Karpas-422 (cell line): Measurements from ENCODE around the gene PPIG. TPM values are rescaled to one million over a fixed set of nuclear protein-coding genes. Genes with fewer than 3 reads are reported as not detected.

ENCODE experiments used
- DNase-seq: peaks from one replicate; pipeline ENCODE4 v3.0.0-alpha.2; 2015
- H2AFZ ChIP-seq: fragments of 200-600 bp; sonication (generic); 2 replicates; pipeline ENCODE4 v1.6.1; 2014; ENCODE audit warnings: antibody characterized with exemption, low read length, mixed read lengths
- H3K27ac ChIP-seq: fragments of 200-600 bp; sonication (generic); 2 replicates; pipeline ENCODE4 v1.5.1; 2014; ENCODE audit warnings: mild to moderate bottlenecking, low read length, moderate library complexity
- H3K27me3 ChIP-seq: fragments of 200-600 bp; sonication (generic); 2 replicates; pipeline ENCODE4 v1.6.1; 2014; ENCODE audit warnings: low read length, mixed read lengths
- H3K36me3 ChIP-seq: fragments of 200-600 bp; sonication (generic); 2 replicates; pipeline ENCODE4 v1.6.1; 2014; ENCODE audit warnings: low read length, mixed read lengths; ENCODE audit not compliant: insufficient read depth
- H3K4me1 ChIP-seq: fragments of 200-600 bp; sonication (generic); 2 replicates; pipeline ENCODE4 v1.6.1; 2014; ENCODE audit warnings: mild to moderate bottlenecking, low read length, mixed read lengths
- H3K4me2 ChIP-seq: fragments of 200-600 bp; sonication (generic); 2 replicates; pipeline ENCODE4 v1.6.1; 2014; ENCODE audit warnings: low read length, low read depth, mild to moderate bottlenecking; ENCODE audit not compliant: poor library complexity, severe bottlenecking
- H3K4me3 ChIP-seq: fragments of 200-600 bp; sonication (generic); 2 replicates; pipeline ENCODE4 v1.5.1; 2014; ENCODE audit warnings: mild to moderate bottlenecking, antibody characterized with exemption, low read length, mixed read lengths
- H3K79me2 ChIP-seq: fragments of 200-600 bp; sonication (generic); 2 replicates; pipeline ENCODE4 v1.6.1; 2014; ENCODE audit warnings: mild to moderate bottlenecking, low read length, mixed read lengths
- H3K9ac ChIP-seq: fragments of 200-600 bp; sonication (generic); 2 replicates; pipeline ENCODE4 v1.6.0; 2014; ENCODE audit warnings: low read length
- H3K9me2 ChIP-seq: fragments of 200-600 bp; sonication (generic), shearing (Covaris generic); replicated peaks from 2 replicates; pipeline ENCODE4 v1.6.0; 2014; ENCODE audit warnings: mild to moderate bottlenecking, low read length, moderate library complexity; ENCODE audit not compliant: insufficient read depth
- H3K9me3 ChIP-seq: fragments of 300-700, 200-600 bp; sonication (generic); 2 replicates; pipeline ENCODE4 v1.6.1; 2014; ENCODE audit warnings: low read length, mixed read lengths
- H4K20me1 ChIP-seq: fragments of 200-600 bp; sonication (generic); 2 replicates; pipeline ENCODE4 v1.6.1; 2014; ENCODE audit warnings: mild to moderate bottlenecking, antibody characterized with exemption, low read length, low read depth; ENCODE audit not compliant: insufficient read depth
- total RNA-seq: library from RNA; depleted of rRNA; stranded (reverse); fragments of >200 nt; shearing (Covaris generic); gene quantifications from 2 replicates; pipeline ENCODE4 v1.2.3, GENCODE V29; 2014; ENCODE audit warnings: low replicate concordance

Gene PPIG
- total RNA-seq, 1 experiment from 2014 or later = 37.5 TPM

DNA sequence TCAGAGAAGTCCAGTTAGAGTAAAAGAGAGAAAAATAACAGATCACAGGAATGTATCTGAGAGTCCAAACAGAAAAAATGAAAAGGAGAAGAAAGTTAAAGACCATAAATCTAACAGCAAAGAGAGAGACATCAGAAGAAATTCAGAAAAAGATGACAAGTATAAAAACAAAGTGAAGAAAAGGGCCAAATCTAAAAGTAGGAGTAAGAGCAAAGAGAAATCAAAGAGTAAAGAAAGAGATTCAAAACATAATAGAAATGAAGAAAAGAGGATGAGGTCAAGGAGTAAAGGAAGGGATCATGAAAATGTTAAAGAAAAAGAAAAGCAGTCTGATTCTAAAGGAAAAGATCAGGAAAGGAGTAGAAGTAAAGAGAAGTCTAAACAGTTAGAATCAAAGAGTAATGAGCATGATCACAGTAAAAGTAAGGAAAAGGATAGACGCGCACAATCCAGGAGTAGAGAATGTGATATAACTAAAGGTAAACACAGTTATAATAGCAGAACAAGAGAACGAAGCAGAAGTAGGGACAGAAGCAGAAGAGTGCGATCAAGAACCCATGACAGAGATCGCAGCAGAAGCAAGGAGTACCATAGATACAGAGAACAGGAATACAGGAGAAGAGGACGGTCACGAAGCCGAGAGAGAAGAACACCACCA lies 52.4 kb downstream of the PPIG start:
- no peak overlapping the region for H3K4me2 ChIP-seq
- no peaks in the 10 kb centered on the region for H3K9me3 ChIP-seq
- no peak overlapping the region for H3K9ac ChIP-seq
- no peaks in the 10 kb centered on the region for H4K20me1 ChIP-seq
- H3K4me3 ChIP-seq = no peak overlapping the region
- H3K4me1 ChIP-seq = no peaks in the 10 kb centered on the region
- no peak overlapping the region for H3K27ac ChIP-seq
- H3K9me2 ChIP-seq = no peaks in the 10 kb centered on the region
- H2AFZ ChIP-seq = no peak overlapping the region
- no peak for DNase-seq
- H3K36me3 ChIP-seq = peaks cover 57% of the 10 kb centered on the region
- no peaks in the 10 kb centered on the region for H3K27me3 ChIP-seq
- no peaks in the 10 kb centered on the region for H3K79me2 ChIP-seq

GRCh38 chr2:169637620-169638019 lies 53.5 kb downstream of the PPIG start:
- Histone ChIP-seq H4K20me1 (no peaks in the 10 kb centered on the region), H3K9ac (no peak overlapping the region), H3K4me1 (no peaks in the 10 kb centered on the region), H3K36me3 (peaks cover 51% of the 10 kb centered on the region), H3K4me2 (no peak overlapping the region), H3K9me2 (no peaks in the 10 kb centered on the region), H3K27ac (no peak overlapping the region), H2AFZ (no peak overlapping the region), H3K79me2 (no peaks in the 10 kb centered on the region), H3K4me3 (no peak overlapping the region), H3K9me3 (no peaks in the 10 kb centered on the region), H3K27me3 (no peaks in the 10 kb centered on the region)
- DNase-seq = no peak

- no peak overlapping the region for H2AFZ ChIP-seq
- H3K9me2 ChIP-seq = no peaks in the 10 kb centered on the region
- H3K27ac ChIP-seq = no peak overlapping the region
- no peak for DNase-seq
- no peaks in the 10 kb centered on the region for H3K27me3 ChIP-seq
- no peak overlapping the region for H3K9ac ChIP-seq
- H4K20me1 ChIP-seq = no peaks in the 10 kb centered on the region
- no peaks in the 10 kb centered on the region for H3K4me1 ChIP-seq
- H3K36me3 ChIP-seq = peaks cover 42% of the 10 kb centered on the region
- H3K4me2 ChIP-seq = no peak overlapping the region
- no peaks in the 10 kb centered on the region for H3K79me2 ChIP-seq
- H3K4me3 ChIP-seq = no peak overlapping the region
- no peaks in the 10 kb centered on the region for H3K9me3 ChIP-seq
These were observed 56.0 kb downstream of the PPIG start for GRCh38 chr2:169640104-169640503.

DNA sequence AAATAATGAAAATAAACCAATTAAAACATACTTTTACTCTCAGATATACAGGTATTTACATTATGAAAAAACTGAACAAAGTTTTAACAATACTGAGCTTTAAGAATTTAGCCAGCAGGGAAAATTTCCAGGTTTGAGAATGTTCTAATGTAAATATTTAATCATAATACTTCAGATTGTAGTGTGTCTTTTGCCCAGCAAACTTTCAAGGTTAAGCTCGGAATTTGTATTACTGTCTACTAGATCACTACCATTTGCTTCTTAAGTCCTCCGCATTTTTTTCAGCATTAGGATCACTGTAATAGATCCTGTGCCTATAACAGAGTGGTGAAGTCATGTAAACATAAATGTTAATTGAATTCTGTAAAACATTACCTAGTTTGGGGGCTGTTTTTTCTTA lies 57.3 kb downstream of the PPIG start:
- Histone ChIP-seq H3K9me2 (no peaks in the 10 kb centered on the region), H3K4me1 (no peaks in the 10 kb centered on the region), H3K27me3 (no peaks in the 10 kb centered on the region), H3K36me3 (peaks cover 31% of the 10 kb centered on the region), H4K20me1 (no peaks in the 10 kb centered on the region), H3K4me2 (no peak overlapping the region), H3K9ac (no peak overlapping the region), H2AFZ (no peak overlapping the region), H3K79me2 (no peaks in the 10 kb centered on the region), H3K4me3 (no peak overlapping the region), H3K9me3 (no peaks in the 10 kb centered on the region), H3K27ac (no peak overlapping the region)
- DNase-seq = no peak

DNA sequence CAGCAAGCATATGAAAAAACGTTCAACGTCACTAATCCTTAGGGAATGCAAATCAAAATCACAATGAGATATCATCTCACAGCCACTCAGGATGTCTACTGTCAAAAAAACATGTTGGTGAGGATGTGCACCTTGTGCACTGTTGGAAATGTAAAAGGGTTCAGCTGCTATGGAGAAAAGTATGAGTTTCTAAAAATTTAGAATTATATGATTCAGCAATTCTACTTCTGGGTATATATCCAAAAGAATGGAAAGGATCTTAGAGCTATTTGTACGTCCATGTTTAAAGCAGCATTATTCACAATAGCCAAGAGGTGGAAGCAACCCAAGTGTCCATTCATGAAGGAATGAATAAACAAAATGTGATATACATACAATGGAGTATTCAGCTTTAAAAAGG lies 60.0 kb downstream of the PPIG start:
- H3K36me3 ChIP-seq = 0 out of 2 replicates have a peak, but pooled peaks cover 4% of the 10 kb centered on the region
- no peaks in the 10 kb centered on the region for H3K79me2 ChIP-seq
- no peak overlapping the region for H3K4me2 ChIP-seq
- no peaks in the 10 kb centered on the region for H3K27me3 ChIP-seq
- no peak overlapping the region for H3K4me3 ChIP-seq
- H3K9me3 ChIP-seq = no peaks in the 10 kb centered on the region
- H3K9ac ChIP-seq = no peak overlapping the region
- DNase-seq = no peak
- H3K9me2 ChIP-seq = no peaks in the 10 kb centered on the region
- H4K20me1 ChIP-seq = no peaks in the 10 kb centered on the region
- H2AFZ ChIP-seq = no peak overlapping the region
- H3K4me1 ChIP-seq = no peaks in the 10 kb centered on the region
- H3K27ac ChIP-seq = no peak overlapping the region

GRCh38 chr2:169647496-169647895 lies 63.3 kb downstream of the PPIG start:
- Histone ChIP-seq H3K9me3 (no peaks in the 10 kb centered on the region), H3K4me1 (no peaks in the 10 kb centered on the region), H3K4me3 (no peak overlapping the region), H3K4me2 (no peak overlapping the region), H3K36me3 (no peaks in the 10 kb centered on the region), H3K79me2 (no peaks in the 10 kb centered on the region), H3K9ac (no peak overlapping the region), H4K20me1 (no peaks in the 10 kb centered on the region), H3K27ac (no peak overlapping the region), H3K9me2 (no peaks in the 10 kb centered on the region), H3K27me3 (no peaks in the 10 kb centered on the region), H2AFZ (no peak overlapping the region)
- no peak for DNase-seq

GRCh38 chr2:169649278-169649677 lies 65.1 kb downstream of the PPIG start:
- Histone ChIP-seq H2AFZ (no peak overlapping the region), H3K4me1 (no peaks in the 10 kb centered on the region), H3K27ac (no peak overlapping the region), H3K36me3 (no peaks in the 10 kb centered on the region), H3K4me2 (no peak overlapping the region), H4K20me1 (no peaks in the 10 kb centered on the region), H3K9ac (no peak overlapping the region), H3K79me2 (no peaks in the 10 kb centered on the region), H3K9me2 (no peaks in the 10 kb centered on the region), H3K4me3 (no peak overlapping the region), H3K9me3 (no peaks in the 10 kb centered on the region), H3K27me3 (no peaks in the 10 kb centered on the region)
- DNase-seq = no peak

GRCh38 chr2:169653636-169654035 lies 69.5 kb downstream of the PPIG start:
- Histone ChIP-seq H3K4me1 (no peaks in the 10 kb centered on the region; the same call in 1 of the 2 replicates), H3K27me3 (no peaks in the 10 kb centered on the region), H3K36me3 (no peaks in the 10 kb centered on the region), H3K4me2 (no peak overlapping the region), H3K27ac (no peak overlapping the region), H3K9ac (no peak overlapping the region), H3K4me3 (no peak overlapping the region), H4K20me1 (no peaks in the 10 kb centered on the region), H3K9me2 (no peaks in the 10 kb centered on the region), H3K79me2 (no peaks in the 10 kb centered on the region), H2AFZ (no peak overlapping the region), H3K9me3 (no peaks in the 10 kb centered on the region)
- no peak for DNase-seq
